GM18511 (cell line): ENCODE results near the gene NCBP2L.

ENCODE experiments used
- ATAC-seq: cut with Tn5 transposase; IDR thresholded peaks from one replicate; pipeline ENCODE4 v1.9.1; 2021; ENCODE audit warnings: mild to moderate bottlenecking, moderate library complexity; ENCODE audit not compliant: unreplicated experiment

The NCBP2L gene

DNA sequence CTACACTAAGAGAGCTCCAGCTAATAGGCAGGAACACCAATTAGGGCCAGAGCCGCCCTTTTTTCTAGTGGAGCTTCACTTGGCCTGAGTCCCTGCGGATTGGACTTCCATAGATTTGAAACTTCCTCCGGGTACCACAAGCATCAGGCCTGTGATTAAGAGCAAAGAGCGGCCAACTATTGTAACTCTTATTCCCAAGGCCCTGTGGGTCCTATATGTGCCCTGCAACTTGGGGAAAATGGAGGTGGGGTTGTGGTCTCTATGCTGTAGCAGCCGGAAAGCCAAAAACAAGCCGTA lies at the start of gene NCBP2L:
TSS of gene NCBP2L (plus strand) at position 198 of the 297 bp plus-strand sequence. CDS start 16,488 bp downstream, outside the sequence.
- ATAC-seq = no peak

DNA sequence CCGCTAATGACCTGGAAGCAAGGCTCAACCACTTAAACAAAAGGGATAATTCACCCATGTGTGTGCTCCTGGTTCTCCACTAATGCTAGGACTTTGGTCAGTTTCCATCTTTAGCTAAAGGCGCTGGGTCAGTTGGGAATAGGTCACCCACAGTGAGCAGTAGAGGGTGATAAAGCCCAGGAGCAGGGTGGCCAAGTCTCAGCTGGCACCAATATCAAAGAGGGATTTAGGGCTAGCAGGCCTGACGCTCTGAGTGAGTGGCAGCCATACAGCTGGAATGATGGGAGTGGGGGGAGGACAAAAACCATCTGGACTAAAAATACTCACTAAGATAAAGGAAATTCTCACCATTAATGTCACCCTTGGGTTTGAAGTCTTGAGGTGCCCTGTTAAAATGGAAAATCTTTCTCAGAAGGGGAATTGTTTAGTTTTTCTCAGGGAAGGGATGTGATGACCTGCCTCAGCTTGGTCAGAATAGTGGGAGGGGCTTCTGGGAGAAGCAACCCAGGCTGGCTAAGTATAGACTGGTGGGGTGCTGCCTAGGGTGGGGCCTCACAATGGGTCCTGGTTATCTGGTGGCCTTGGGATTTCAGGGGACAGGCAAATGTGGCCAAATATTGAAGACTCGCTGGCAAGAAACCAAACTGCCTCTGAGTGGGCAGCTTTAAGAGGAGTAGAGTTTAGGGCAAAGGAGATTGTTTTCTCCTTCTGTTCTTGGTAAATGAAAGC lies 49.0 kb upstream of the NCBP2L start:
- ATAC-seq = no peak

DNA sequence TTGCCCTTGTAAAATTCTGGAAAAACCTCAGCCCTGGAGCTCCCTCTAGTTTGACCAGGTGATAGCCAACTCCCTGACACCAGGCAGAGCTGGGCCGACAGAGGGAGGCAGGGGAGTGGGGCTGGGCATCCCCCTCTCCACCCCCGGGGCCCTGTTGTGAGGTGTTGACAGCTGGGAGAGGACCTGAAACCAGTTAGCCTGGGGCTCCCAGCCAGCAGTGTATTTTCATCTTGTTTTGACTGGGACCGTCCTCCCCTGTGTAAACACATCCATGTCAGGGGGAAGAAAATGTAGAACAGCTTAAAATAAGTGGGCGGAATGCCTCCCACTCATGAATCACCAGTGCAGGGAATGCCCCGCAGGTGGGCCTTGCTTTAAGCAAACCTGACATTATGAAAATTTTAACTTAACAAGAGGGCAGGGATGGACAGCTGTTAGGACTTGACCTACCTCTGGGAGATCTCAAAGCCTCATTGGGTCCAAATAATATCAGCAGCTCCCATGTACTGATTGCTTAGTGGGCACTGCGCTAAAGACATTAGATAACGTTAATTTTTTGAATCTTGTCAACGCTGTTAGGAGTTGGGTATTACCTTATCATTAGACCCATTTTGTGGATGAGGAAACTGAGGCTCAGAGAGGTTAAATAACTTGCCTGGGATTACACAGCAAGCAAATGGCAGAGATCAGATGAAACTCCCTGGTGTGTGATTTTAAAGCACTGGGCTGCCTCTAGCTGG lies 47.8 kb upstream of the NCBP2L start:
- peak; percentile 91 for ATAC-seq

DNA sequence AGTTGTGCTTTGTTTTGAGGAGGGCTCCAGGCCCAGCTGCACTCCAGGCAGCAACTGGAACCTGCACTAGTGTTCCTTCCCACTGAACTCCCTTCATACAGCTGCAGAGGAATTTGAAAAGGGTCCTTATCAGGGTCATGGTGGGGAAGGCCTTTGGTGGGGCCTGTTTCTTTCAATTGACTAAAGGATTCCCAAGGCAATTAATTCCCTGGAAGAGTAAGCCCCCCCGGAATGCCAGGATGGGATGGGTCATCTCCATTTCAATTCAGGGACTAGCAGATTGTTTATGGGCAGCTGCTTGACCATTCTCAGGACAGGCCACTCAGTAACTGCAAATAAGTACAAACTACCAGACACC lies 47.3 kb upstream of the NCBP2L start:
- no peak for ATAC-seq

DNA sequence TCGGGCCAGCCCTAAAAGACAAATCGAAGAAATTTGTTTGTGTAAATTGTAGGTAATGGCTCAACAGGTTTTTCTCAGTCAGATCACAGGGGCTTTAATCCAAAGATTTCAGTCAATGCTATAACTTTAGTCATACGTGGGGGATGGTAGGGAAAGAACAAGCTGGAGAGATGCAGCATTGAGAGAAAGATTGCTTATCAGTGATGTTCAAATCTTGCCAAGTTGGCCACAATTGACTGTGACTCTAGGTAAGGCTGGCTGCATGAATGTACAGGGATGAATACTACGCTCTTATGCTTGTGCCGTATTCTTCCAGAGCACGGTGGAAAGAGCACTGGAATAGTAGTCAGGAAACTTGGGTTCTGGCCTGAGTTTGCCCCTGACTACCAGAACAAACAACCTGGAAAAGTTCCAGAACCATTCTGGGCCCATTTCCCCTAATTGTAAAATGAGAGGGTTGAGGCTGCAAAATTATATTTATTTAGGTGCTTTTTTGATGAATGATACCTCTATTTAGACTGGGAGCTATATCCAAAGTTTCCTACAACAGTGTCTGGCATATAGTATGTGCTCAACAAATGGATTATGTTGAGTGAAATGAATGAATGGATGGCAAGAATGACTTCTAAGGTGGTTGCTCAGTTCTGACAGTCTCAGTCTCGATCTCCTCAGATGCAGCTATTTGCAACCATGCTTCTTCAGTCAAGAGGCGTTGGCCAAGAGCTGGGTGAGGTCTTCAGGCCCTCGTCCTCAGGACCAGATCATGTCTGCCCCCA lies 46.4 kb upstream of the NCBP2L start:
- no peak for ATAC-seq

DNA sequence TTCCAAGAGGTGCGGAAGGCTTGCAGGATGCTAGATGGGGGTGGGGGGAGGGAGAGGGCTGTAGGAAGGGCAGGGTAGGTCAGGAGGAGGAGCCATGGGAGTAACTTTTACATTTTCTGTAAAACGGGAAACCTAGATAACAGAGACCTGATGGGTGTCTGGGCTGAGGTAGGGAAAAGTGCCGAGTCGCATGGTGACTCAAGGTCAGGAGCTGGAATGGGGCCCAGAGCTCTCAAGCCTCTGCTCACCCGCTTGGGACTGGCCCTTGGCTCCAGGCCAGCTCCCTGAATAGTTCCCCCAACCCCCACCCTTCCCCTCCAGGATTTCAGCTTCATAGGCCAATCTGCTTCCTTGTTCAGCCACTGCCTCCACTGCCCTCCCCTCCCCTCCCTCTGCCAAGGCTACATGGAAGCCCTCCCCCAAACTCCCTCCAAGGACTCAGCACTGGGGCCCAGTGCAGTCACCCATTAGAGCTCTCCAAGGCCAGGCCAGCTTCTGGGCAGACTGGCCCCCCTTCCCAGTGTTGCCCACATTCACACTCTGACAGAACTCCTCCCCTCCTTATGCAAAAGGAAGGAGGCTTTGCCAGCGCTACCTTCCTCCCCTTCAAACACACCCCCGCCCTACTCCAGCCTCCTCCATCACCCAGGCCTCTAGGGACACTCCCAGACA lies 45.6 kb upstream of the NCBP2L start:
- ATAC-seq = no peak

DNA sequence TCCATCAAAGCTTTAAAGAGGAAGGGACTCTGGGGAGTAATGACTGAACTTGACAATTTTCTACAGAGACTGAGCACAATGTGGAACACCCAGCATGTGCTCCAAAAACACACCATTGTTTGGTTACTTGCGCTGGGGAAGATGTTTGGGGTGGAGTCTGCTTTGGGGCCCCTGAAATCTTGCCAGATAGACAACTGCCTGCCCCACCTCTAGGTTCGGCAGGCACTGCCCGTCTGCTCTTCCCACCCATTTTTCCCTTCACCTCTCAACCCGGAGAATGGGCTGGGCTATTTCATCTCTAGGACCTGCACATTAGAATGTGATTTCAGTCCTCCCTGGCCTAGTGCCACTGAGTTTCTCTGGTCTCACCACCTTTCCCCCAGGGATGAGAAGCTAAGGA lies 43.8 kb upstream of the NCBP2L start:
- ATAC-seq = no peak

DNA sequence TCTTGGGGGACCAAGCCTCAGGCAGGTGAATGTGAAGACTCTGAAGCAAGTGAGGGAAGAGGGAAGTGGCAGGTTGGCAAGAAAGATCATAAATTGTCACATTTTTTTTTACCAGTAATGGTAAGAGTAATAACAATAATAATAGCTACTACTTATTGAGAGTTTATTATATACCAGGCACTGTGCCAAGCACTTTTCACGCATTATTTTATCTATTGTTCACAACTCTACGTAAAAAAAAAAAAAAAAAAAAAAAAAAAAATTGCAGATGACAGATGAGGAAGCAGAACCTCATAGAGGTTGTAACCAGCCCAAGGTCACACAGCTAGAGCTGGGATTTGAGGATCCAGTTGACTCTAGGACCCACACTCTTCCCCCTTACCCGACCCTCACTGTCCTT lies 42.9 kb upstream of the NCBP2L start:
- ATAC-seq = no peak

DNA sequence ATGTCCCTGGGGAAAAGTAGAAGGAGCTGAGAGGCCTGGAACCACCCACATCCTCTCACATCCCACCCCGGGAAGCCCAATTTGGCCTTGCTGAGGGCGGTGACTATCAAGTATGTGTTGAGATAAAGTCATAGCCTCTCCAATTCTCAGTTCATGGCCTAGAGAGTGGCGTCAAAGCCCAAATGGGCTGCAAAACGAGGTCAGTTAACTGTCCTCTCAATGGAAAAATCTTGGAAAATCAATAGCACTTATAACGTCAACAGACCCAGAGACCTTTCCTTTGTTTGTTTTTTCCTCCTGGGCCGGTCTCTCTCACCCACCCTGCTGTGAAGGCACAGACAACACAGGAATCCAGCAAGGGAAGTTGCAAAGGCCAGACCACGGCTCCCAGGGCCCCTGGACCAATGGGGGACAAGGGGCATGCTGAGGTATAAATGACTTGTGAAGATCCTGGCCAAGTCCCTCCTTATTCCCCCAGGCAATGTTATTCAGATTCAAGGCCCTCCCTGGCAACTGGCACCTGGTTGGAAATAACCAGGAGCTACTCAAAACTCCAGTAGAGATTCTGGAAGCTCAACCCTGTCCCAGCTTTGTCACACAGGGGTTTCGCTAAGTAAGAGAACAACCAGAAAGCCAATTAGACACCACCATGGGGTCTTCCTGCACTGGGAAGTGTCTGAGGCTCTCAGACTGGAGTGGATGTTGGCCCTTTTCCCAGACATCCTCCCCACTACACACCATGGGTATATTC lies 40.6 kb upstream of the NCBP2L start:
- no peak for ATAC-seq

DNA sequence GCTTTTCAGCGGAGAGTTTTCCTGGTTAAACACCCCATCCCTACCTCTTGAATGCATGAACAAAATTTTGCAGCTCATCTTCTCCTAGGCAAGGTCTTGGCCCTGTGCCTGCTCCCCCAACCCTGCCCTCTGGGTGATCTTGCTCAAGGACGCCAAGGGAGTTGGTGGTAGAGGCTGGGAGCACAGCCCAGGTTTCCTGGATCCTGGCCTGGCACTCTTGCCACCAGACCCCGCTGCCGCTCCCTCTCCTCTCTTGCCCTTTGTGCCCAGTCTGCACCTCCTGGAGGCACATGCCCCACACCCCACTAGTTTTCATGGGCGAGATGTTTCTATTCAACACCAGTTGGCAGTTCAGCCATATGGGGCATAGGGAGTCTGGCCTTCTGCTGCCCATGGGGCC lies 39.3 kb upstream of the NCBP2L start:
- ATAC-seq = no peak

DNA sequence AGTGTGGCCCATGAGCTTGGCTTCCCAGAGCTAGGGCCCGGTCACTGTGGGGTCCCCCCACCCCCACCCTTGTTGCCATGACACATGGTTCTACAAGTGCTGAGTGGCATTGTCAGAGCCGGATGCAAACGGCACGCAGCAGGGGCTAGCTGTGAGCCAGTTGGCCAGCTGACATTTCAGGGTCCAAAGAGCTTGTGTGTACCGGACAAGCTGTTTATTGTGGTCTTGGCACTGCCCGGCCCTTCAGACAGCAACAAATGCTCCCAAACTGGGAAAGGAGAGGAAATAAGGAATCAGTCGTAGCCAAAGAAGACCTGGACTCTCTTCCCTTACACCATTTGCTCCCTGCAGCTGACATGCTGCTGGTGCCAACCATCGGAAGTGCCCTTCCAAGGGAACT lies 38.8 kb upstream of the NCBP2L start:
- no peak for ATAC-seq

DNA sequence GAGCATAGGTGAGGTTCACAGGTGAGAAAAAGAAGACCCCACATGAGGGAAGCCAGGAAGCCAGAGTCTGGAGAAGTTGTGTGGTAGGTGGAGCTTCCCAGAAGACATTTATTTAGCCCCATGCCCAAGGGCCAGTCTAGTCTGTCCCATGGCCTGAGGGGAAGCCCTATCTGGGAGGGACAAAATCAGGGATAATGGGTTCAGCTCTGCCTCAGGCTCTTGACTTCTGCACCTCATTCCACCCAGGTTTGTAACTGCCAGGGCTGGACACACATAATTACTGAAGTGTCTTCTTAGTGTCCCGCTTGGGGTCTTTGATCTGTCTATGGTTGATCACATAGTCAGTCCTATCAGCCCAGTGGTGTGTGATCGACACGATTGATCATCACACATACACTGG lies 38.0 kb upstream of the NCBP2L start:
- ATAC-seq = no peak

DNA sequence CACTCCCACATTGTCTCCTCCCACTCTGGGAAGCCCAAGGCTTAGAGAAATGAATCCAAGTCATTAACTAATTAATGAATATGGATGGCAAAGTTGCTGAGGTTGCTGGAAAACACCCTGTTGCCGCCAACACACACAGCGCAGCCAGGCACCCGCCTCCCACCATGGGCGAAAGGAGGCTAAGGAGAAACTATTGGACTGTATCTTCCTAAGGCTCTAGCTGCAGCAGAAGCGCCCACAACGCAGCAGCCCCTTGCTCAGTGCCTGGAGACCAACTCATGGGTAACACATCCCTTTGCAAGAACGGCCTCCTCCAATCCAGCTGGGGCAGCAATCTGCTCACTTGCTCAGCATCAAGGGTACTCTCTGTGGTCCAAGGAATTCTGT lies 36.1 kb upstream of the NCBP2L start:
- ATAC-seq = peak; percentile 24

DNA sequence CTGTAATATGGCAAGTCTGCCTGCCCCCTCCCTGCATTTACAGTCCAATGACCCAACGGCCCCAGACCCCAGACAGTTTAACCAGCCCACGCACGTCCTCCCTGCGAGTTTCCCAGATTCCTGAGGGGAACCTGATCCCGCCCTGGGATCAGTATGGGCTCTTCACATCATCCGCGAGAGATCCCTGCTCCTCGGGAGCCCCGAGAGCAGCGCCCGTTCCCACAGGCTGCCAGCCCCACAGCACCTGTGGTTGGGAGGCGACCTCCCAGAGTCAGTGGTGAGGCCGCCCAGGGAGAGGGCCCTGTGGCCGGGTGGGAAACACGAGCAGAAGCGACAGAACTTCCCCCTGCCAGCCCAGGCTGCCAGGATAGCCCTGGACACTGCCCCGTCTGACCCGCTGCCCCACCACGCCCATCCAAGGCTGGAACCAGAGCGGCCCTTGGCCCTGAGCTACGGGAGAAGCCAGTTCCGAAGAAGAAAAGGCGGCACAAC lies 34.8 kb upstream of the NCBP2L start:
- ATAC-seq = no peak

DNA sequence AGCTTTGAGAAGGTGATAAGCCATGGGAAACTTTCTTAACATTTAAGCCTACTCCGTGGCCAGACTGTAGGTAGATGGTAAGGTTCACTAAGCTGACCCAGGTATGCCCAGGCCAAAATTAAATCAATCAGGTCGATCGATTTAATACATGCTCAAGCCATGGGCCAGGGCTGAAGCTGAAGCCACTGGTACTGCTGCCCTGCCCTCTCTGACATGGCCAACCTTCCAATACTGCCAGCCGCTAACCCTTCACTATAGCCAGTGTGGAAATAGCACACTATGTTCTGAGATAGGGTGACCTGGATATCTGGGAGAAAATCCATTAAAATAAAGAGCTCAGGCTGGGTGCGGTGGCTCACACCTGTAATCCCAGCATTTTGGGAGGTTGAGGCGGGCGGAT lies 33.5 kb upstream of the NCBP2L start:
- ATAC-seq = no peak

DNA sequence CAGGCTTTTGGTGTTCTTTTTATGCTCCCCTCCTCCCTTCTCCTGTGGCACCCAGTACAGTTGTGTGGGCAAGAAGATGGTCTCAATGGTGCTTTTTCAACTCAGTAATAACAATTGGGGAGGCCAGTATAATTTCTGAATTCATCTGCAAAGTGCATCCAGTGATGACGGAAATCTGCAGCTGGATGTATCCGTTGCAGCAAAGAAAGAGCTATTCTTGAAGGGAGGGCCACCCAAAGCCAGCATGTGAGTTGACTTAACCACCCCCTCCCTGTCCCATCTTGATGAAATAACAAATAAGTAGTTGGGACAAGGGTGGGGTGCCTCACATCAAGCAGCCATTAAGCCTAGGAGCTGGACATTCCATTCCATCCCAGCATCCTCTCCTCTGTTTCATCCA lies 32.7 kb upstream of the NCBP2L start:
- no peak for ATAC-seq

DNA sequence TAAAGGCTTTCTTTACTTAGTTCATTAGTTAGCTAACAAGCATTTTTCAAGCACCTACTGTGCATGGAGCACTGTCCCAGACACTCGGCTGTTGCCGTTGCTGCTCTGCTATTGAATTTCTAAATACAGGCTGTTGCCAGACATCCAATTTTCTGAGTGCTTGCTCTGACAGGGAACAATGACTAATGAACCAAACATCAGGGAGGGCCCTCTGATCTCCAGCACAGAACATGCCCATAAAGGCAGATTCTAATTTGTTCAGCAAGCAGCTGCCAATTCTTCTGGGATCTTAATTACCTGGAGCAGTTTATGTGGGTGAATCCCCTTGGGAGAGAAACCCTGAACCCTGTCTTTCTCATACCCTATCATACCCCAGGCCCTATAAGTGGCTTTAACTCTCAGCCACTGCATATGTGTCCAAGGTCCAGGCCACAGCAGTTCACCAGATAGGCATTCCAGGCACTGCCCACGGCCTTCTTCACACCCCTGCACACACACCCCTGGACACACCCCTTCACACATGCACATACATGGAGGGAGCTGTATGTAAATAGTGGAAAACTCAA lies 29.9 kb upstream of the NCBP2L start:
- no peak for ATAC-seq

DNA sequence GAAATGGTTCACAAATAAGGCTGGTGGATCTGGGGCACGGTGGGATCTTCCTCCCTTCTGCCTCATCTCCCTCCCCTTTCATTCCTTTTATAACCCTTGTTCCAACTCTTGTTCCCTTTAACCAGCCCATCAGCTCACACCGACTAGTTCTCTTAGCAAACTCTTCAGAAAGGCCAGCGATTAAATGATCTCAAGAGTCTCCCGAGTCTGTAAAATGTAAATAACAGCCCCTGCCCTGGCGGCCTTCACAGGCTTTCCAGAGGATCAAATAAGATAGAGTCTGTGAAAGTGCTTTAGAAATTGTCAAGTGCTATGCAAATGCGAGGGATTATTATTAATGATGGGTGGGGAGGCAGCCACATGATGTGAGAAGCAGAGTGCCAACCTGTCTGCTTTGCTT lies 29.0 kb upstream of the NCBP2L start:
- no peak for ATAC-seq

DNA sequence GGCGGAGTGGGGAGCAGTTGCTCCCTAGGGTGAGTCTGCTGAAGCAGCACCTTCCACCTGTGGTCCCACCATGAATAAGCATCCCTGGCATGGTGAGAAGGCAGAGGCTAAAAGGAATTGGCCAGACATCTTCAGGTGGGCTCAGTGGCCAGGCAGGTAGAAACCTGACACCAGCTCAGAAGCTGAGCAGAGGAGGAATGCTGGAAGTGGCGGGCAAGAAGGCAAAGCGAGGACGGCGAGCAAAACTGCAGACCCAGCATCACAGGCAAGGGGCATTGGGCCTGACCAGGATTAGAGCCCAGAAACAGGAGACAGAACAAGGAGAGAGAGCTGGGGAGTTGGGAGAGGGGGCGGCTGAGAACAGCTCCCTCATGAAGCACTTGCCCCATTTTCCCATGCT lies 27.3 kb upstream of the NCBP2L start:
- no peak for ATAC-seq

DNA sequence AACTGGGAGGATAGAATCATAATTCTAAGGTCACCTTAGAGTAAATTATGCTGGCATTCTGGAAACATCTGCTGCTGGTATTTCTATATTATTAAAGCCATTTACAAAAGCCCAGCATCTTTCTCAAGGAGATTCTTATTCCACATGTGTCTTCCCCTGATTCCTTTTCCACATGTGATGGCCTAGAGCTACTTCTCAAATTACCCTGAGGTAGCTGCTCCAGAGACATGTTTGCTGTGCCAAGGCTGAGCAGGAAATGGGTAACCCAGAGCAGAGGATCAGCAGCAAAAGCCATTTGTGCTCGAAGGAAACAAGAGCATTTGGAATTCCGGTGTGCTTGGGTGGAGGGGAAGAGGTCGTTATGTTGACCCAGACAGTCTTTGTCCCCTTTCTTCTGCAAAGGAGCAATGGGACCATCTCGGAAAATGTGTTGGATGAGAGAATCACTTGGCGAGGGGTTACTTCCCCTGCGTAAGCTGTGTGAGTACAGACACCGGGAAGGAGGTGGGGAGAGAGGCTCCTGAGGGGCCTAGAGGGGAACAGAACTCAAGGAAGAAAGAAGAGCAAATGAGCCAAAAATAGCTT lies 26.6 kb upstream of the NCBP2L start:
- ATAC-seq = no peak
